C4-2B (cell line): ENCODE measurements around the gene ALDH1L1.
A peak's percentile ranks its signal among the peaks of the same experiment; 100 is the strongest.

Source experiments
- ZFX ChIP-seq: fragments of 450-650 bp; IDR thresholded peaks from 2 replicates; pipeline ENCODE4 v1.6.1; 2017
- TF ChIP-seq, protein P1 (sequence below): fragments of 450-650 bp; conservative IDR thresholded peaks from 2 replicates; pipeline ENCODE4 v1.5.1; 2017; ENCODE audit warnings: mild to moderate bottlenecking

DNA sequence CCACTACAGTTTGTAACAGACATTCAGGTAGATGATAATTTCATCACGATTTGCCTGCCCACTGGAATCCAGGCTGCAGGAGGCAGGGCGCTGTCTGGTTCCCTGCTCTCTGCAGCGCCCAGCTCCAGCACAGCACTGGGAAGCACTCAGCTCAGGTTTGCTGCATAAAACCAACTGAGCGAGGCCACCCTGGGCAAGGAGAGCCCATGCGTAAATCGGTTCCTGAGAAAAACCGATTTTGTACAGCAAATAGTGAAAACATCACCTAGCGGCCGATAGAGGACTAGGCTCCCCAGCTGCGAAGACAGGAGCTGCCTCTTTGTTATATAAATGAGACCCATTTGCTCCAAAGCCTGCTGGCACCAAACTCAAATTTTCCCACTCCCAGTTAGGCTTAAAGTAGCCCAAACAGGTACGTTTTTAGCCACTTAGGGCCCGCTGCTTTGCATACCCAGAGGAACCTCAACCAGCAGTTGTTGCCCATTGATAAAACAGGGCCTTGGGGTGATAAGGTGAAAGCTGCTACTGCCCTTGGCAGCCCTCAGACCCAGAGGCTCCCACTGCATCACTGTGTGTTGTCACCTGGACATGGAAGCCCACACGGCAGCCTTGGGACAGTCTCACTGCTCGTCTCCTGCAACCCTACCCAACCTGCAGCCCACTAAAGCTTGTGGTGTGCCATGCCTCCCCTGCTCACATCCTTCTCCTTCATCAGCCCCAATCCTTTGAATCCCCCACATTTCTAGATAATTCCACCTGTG lies 47.5 kb downstream of the ALDH1L1 start:
- TF ChIP-seq, protein P1, sequence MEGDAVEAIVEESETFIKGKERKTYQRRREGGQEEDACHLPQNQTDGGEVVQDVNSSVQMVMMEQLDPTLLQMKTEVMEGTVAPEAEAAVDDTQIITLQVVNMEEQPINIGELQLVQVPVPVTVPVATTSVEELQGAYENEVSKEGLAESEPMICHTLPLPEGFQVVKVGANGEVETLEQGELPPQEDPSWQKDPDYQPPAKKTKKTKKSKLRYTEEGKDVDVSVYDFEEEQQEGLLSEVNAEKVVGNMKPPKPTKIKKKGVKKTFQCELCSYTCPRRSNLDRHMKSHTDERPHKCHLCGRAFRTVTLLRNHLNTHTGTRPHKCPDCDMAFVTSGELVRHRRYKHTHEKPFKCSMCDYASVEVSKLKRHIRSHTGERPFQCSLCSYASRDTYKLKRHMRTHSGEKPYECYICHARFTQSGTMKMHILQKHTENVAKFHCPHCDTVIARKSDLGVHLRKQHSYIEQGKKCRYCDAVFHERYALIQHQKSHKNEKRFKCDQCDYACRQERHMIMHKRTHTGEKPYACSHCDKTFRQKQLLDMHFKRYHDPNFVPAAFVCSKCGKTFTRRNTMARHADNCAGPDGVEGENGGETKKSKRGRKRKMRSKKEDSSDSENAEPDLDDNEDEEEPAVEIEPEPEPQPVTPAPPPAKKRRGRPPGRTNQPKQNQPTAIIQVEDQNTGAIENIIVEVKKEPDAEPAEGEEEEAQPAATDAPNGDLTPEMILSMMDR = peak; percentile 77
- TF ChIP-seq ZFX = no peak
